ENCODE measurements around the gene FGFBP3. TPM values are rescaled to one million over a fixed set of nuclear protein-coding genes. Genes with fewer than 3 reads are reported as not detected.

The FGFBP3 gene
- total RNA-seq, 1 experiment from 2014 or later: 0.68 TPM

GRCh38 chr10:91907033-91907594 lies 2.2 kb downstream of the FGFBP3 start:
- TSS peak; percentile 65 for BruUV-seq (replicated peaks)
- ChIA-PET CTCF (no interaction called here), POLR2A (ENCODE audit: unreplicated experiment) (interaction anchor here (0.6 kb wide), 2 partner anchors 24 to 535 kb away, joined by 3 to 11 read pairs; no protein-coding TSS in a partner anchor)
- H3F3A ChIP-seq (ENCODE audit: insufficient read depth, low read depth): peaks cover 12% of the 10 kb centered on the region; the same call in 1 of the 2 replicates
- no peaks in the 10 kb centered on the region; the same call in 1 of the 2 replicates for H3K36me3 ChIP-seq (ENCODE audit: low read depth)
- H3K79me2 ChIP-seq (ENCODE audit: low read depth): no peaks in the 10 kb centered on the region
- no peak for DNase-seq
- intact Hi-C loops (cut with micrococcal nuclease; ENCODE audit: unreplicated experiment): loop anchor here (5.0 kb wide), 1 partner anchor 50 kb away; no protein-coding TSS in a partner anchor
- H4K20me1 ChIP-seq (ENCODE audit: insufficient read depth): no peaks in the 10 kb centered on the region
- no peak for TF ChIP-seq CTCF (conservative IDR thresholded peaks at IDR 0.05)
- peak overlapping the region; percentile 94; the same call in 1 of the 2 replicates for H3K4me2 ChIP-seq
- peak overlapping the region; percentile 72; the same call in 1 of the 2 replicates for H3K4me3 ChIP-seq
- H2AFZ ChIP-seq: no peak overlapping the region
- H3K4me1 ChIP-seq (replicated peaks; ENCODE audit: insufficient read depth): peaks cover 14% of the 10 kb centered on the region
- H3K9me2 ChIP-seq (ENCODE audit: insufficient read depth): no peaks in the 10 kb centered on the region
- no peaks in the 10 kb centered on the region for H3K27me3 ChIP-seq (ENCODE audit: insufficient read depth, low read depth)
- no peak overlapping the region for H3K27ac ChIP-seq
- no peaks in the 10 kb centered on the region for H3K9me3 ChIP-seq (ENCODE audit: insufficient read depth, low read depth)

DNA sequence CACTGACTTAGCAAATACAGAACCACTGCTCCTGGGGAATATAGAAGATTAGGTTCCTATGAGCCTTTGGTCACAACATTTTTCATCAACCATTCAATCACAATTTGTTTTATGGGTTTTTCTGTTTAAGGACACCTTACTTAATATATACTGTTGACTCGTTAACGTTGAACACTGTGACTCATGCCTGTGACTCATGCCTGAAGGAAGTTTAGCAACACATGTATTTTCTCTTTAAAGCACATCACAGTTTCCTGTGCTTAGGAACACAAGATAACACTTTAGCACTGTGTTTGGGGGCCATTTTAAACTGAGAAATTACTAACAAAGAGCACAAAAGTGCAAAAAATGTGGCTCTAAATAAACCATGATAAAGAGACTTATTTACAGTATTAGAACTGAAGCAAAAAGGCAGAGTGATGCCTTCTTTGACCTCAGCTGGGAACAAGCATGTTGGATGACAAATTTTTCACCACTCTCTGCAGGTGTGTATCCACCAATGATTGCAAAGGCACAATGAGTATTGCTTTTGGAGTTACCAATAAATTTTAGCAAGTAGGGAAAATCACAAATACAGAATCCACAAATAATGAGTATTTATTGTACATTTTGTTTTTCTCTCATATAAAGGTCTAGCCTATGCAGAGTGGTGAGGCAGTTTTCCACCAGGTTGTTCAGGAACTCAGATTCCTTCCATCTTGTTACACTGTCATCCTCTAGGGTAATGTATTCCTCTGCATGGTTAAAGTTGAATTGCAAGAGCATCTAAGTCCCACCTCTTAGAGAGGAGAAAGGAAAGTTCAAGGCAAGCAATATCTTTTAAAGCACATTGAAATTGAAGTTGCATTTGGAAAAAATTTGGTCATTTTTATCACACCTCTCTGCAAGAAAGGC lies 7.3 kb downstream of the FGFBP3 start:
- Histone ChIP-seq H3F3A (ENCODE audit: insufficient read depth, low read depth) (peaks cover 16% of the 10 kb centered on the region), H3K9me2 (ENCODE audit: insufficient read depth) (no peaks in the 10 kb centered on the region), H3K27me3 (ENCODE audit: insufficient read depth, low read depth) (no peaks in the 10 kb centered on the region), H3K27ac (peak overlapping the region; percentile 52), H3K4me2 (peak overlapping the region; percentile 43; the same call in 1 of the 2 replicates), H3K4me1 (replicated peaks; ENCODE audit: insufficient read depth) (peaks cover 19% of the 10 kb centered on the region), H2AFZ (no peak overlapping the region), H3K9me3 (ENCODE audit: insufficient read depth, low read depth) (no peaks in the 10 kb centered on the region), H4K20me1 (ENCODE audit: insufficient read depth) (no peaks in the 10 kb centered on the region), H3K4me3 (no peak overlapping the region), H3K79me2 (ENCODE audit: low read depth) (no peaks in the 10 kb centered on the region), H3K36me3 (ENCODE audit: low read depth) (no peaks in the 10 kb centered on the region; the same call in 1 of the 2 replicates)
- intact Hi-C loops (cut with micrococcal nuclease; ENCODE audit: unreplicated experiment): no loop called here
- peak; percentile 12 to 85 for DNase-seq
- CTCF ChIA-PET: no interaction called here
- no peak for TF ChIP-seq EZH2 (IDR thresholded peaks at IDR 0.05; ENCODE audit: low read depth)
- no peak for TF ChIP-seq CTCF (conservative IDR thresholded peaks at IDR 0.05)
- POLR2A ChIA-PET (ENCODE audit: unreplicated experiment): no interaction called here
- BruUV-seq (replicated peaks): no TSS peak

DNA sequence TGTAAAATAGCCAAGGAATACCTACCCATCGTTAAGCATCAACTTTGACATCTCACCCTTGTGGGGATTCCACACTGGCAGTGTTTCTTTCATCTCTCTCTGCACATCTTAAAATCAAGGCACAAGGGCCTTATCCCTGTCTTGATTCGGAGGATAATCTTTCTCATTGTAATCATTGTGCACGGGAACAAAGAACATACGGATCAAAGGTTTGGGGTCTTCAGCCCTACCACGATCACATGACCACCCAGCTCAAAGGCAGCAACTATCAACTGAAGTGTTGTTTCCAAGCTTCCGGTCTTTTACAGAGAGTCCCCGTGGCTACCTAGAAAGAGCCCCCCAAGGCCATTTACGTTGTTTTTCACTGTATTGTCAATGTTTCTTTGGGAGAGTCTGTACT lies 11.9 kb downstream of the FGFBP3 start:
- no peak for TF ChIP-seq EZH2 (IDR thresholded peaks at IDR 0.05; ENCODE audit: low read depth)
- no peak for TF ChIP-seq CTCF (conservative IDR thresholded peaks at IDR 0.05)
- DNase-seq: no peak
- no peaks in the 10 kb centered on the region for H3K9me3 ChIP-seq (ENCODE audit: insufficient read depth, low read depth)
- H3K4me1 ChIP-seq (replicated peaks; ENCODE audit: insufficient read depth): peaks cover 15% of the 10 kb centered on the region
- no peak overlapping the region for H3K27ac ChIP-seq
- intact Hi-C loops (cut with micrococcal nuclease; ENCODE audit: unreplicated experiment): no loop called here
- H3K79me2 ChIP-seq (ENCODE audit: low read depth): no peaks in the 10 kb centered on the region
- no peaks in the 10 kb centered on the region for H3K9me2 ChIP-seq (ENCODE audit: insufficient read depth)
- no peak overlapping the region for H2AFZ ChIP-seq
- BruUV-seq (replicated peaks): no TSS peak
- no peaks in the 10 kb centered on the region for H4K20me1 ChIP-seq (ENCODE audit: insufficient read depth)
- no peak overlapping the region for H3K4me2 ChIP-seq
- CTCF ChIA-PET: no interaction called here
- H3F3A ChIP-seq (ENCODE audit: insufficient read depth, low read depth): peaks cover 15% of the 10 kb centered on the region
- H3K27me3 ChIP-seq (ENCODE audit: insufficient read depth, low read depth): no peaks in the 10 kb centered on the region
- no peak overlapping the region for H3K4me3 ChIP-seq
- no peaks in the 10 kb centered on the region for H3K36me3 ChIP-seq (ENCODE audit: low read depth)
- POLR2A ChIA-PET (ENCODE audit: unreplicated experiment): no interaction called here
